ENCODE data around the gene PRKCZ. TPM values are rescaled to one million over a fixed set of nuclear protein-coding genes. Genes with fewer than 3 reads are reported as not detected.

The PRKCZ gene
- total and polyA plus RNA-seq, 9 of the 15 experiments (the other 6 are each of a cell fraction or from before 2014, with no cell fraction given), result 0.07 to 3.1 (median 1.3) TPM

DNA sequence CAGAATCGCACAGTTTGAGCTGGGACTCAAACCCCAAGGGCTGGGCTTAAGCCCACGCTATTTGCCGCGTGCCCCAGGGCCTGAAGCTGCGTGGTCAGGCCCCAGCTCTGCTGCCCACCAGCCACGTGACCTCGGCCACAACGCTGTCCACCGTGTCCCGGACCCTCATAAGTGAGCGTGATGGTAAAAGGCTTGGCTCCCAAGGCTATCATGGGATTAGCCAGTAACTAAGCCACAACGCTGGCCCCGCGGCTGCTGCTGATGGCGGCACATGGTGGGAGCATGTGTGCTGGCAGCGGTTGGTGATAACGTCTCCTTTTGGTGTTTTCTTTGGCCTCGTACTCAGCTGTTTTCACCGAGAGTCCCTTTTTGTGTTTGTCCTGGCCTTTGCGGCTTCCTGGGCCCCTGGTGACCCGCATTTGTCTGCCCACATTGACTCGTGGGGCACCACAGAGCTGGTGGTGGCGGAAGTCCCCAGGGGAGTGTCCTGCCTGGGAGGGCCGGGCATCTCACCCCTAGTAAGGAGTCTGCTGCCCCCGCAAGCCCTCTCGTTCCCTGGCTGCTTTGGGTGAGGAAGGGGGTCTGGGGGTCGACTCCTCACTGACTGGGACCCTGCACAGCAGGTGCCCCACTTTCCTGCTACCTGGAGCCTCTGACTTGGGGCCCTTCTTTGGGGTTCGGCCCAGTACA, 29.3 kb downstream of the PRKCZ start:
- Histone ChIP-seq H3K4me3 (no peak overlapping the region), H3K4me1 (replicated peaks in 1 of 2; ENCODE audit: control insufficient read depth in 2 of 2, insufficient read depth in 2 of 2, low read length in 2 of 2) (peaks cover 0 to 16% of the 10 kb centered on the region in 2 experiments; a peak in 1 of 5 replicates), H3K36me3 (ENCODE audit: control insufficient read depth, insufficient read depth, low read length) (no peaks in the 10 kb centered on the region), H3K9me3 (replicated peaks; ENCODE audit: control insufficient read depth, insufficient read depth, low read depth, low read length) (peaks cover 6% of the 10 kb centered on the region; the same call in 1 of the 2 replicates), H3K27ac (ENCODE audit: extremely low read depth, low read depth, low read length) (no peak overlapping the region), H3K9me1 (ENCODE audit: control insufficient read depth, insufficient read depth, low read length) (no peaks in the 10 kb centered on the region), H3K9ac (ENCODE audit: insufficient read depth in 1 of 2, low read depth in 2 of 2, low read length in 2 of 2) (no peak overlapping the region), H2AFZ (ENCODE audit: low read depth, low read length) (no peak overlapping the region), H3K79me2 (ENCODE audit: control insufficient read depth, insufficient read depth, low read length) (no peaks in the 10 kb centered on the region), H4K20me1 (replicated peaks; ENCODE audit: control insufficient read depth, insufficient read depth, low read length) (no peaks in the 10 kb centered on the region; the same call in 1 of the 2 replicates), H3K27me3 (ENCODE audit: control insufficient read depth in 2 of 2, insufficient read depth in 2 of 2, low read length in 2 of 2) (peaks cover 45 to 81% of the 10 kb centered on the region in 2 experiments), H3K4me2 (ENCODE audit: insufficient read depth, low read length) (no peak overlapping the region)
- intact Hi-C loops (cut with micrococcal nuclease), result no loop called here
- WGBS (ENCODE audit: insufficient coverage, low coverage, missing lambda C conversion rate), result 19% methylated on average over 28 of the region's 28 CpGs
- DNase-seq (ENCODE audit: extremely low read depth in 1 of 4, low spot score in 3 of 4) (no peak), ATAC-seq (no peak), FAIRE-seq (no peak)
- no TSS peak for BruUV-seq (replicated peaks)
- in situ Hi-C loops (cut with MboI), result no loop called here
- TF ChIP-seq E2F6 (IDR thresholded peaks at IDR 0.05; ENCODE audit: borderline replicate concordance in 1 of 2, extremely low read depth in 1 of 2, insufficient read depth in 1 of 2, insufficient read length in 1 of 2, low read depth in 1 of 2, low read length in 1 of 2, poor library complexity in 1 of 2, severe bottlenecking in 1 of 2) (peak in 1 of 2 experiments; percentile 12), PML (IDR thresholded peaks at IDR 0.05; ENCODE audit: low read length) (no peak), CCAR2 (IDR thresholded peaks at IDR 0.05; ENCODE audit: low read depth, low read length) (no peak), NR0B1 (IDR thresholded peaks at IDR 0.05; ENCODE audit: partially characterized antibody) (no peak), GTF2E2 (tag; IDR thresholded peaks at IDR 0.05) (no peak), SNAPC5 (CRISPR knock-in tag; IDR thresholded peaks at IDR 0.05) (no peak), KDM4B (IDR thresholded peaks at IDR 0.05; ENCODE audit: borderline replicate concordance in 2 of 2, low read depth in 1 of 2) (no peak), BCOR (IDR thresholded peaks at IDR 0.05) (no peak), USF1 (CRISPR knock-in tag; IDR thresholded peaks at IDR 0.05) (peak; percentile 47; the same call in 1 of the 2 replicates)
- CTCF ChIA-PET (ENCODE audit: low intra/inter-chr PET ratio), result no interaction called here
- POLR2A ChIA-PET, result interaction anchor here (0.7 kb wide), 2 partner anchors 321 to 1084 kb away, joined by 3 read pairs; no protein-coding TSS in a partner anchor
